ENCODE data around the gene SNTG2. TPM values are rescaled to one million over a fixed set of nuclear protein-coding genes. Genes with fewer than 3 reads are reported as not detected.

The SNTG2 gene
- total and polyA plus RNA-seq, 12 donors = 0.26 to 4.3 (median 0.72) TPM; not detected in 1

- Histone ChIP-seq H3K27me3 (no peaks in the 10 kb centered on the region), H3K4me3 (no peak overlapping the region), H3K9me3 (replicated peaks in 1 of 3) (no peaks in the 10 kb centered on the region), H3K27ac (no peak overlapping the region), H3K36me3 (replicated peaks in 1 of 2) (no peaks in the 10 kb centered on the region), H3K4me1 (replicated peaks in 1 of 2) (no peaks in the 10 kb centered on the region)
- intact Hi-C loops (cut with DNase I) = no loop called here
- WGBS, 4 donors = 72 to 86% (median 75%) methylated on average over 2 of the region's 2 CpGs
- TF ChIP-seq, protein P1, sequence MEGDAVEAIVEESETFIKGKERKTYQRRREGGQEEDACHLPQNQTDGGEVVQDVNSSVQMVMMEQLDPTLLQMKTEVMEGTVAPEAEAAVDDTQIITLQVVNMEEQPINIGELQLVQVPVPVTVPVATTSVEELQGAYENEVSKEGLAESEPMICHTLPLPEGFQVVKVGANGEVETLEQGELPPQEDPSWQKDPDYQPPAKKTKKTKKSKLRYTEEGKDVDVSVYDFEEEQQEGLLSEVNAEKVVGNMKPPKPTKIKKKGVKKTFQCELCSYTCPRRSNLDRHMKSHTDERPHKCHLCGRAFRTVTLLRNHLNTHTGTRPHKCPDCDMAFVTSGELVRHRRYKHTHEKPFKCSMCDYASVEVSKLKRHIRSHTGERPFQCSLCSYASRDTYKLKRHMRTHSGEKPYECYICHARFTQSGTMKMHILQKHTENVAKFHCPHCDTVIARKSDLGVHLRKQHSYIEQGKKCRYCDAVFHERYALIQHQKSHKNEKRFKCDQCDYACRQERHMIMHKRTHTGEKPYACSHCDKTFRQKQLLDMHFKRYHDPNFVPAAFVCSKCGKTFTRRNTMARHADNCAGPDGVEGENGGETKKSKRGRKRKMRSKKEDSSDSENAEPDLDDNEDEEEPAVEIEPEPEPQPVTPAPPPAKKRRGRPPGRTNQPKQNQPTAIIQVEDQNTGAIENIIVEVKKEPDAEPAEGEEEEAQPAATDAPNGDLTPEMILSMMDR (IDR thresholded peaks at IDR 0.05) = no peak
- no peak for TF ChIP-seq POLR2A (IDR thresholded peaks at IDR 0.05)
- no peak for DNase-seq
Measured at GRCh38 chr2:1324884-1325283, 374.2 kb downstream of the SNTG2 start.

- H3K4me1 ChIP-seq (replicated peaks in 1 of 2) = no peaks in the 10 kb centered on the region
- no peak overlapping the region for H3K27ac ChIP-seq
- no peaks in the 10 kb centered on the region for H3K36me3 ChIP-seq (replicated peaks in 1 of 2)
- TF ChIP-seq, protein P1 (IDR thresholded peaks at IDR 0.05) = no peak
- TF ChIP-seq POLR2A (IDR thresholded peaks at IDR 0.05) = no peak
- no peaks in the 10 kb centered on the region for H3K27me3 ChIP-seq
- intact Hi-C loops (cut with DNase I) = no loop called here
- no peak for DNase-seq
- WGBS, 4 donors = 73 to 85% (median 82%) methylated on average over 5 of the region's 5 CpGs
- no peaks in the 10 kb centered on the region for H3K9me3 ChIP-seq (replicated peaks in 1 of 3)
- no peak overlapping the region for H3K4me3 ChIP-seq
Measured at GRCh38 chr2:1328684-1329083, 378.0 kb downstream of the SNTG2 start.

- Histone ChIP-seq H3K27ac (no peak overlapping the region), H3K9me3 (replicated peaks in 1 of 3) (no peaks in the 10 kb centered on the region), H3K4me3 (no peak overlapping the region), H3K4me1 (replicated peaks in 1 of 2) (no peaks in the 10 kb centered on the region), H3K36me3 (replicated peaks in 1 of 2) (no peaks in the 10 kb centered on the region), H3K27me3 (no peaks in the 10 kb centered on the region)
- WGBS, 4 donors = 67 to 75% (median 71%) methylated on average over 10 of the region's 10 CpGs
- intact Hi-C loops (cut with DNase I) = no loop called here
- TF ChIP-seq, protein P1 (IDR thresholded peaks at IDR 0.05) = no peak
- no peak for TF ChIP-seq POLR2A (IDR thresholded peaks at IDR 0.05)
- DNase-seq = no peak
Measured at GRCh38 chr2:1339388-1340140, 388.9 kb downstream of the SNTG2 start.

DNA sequence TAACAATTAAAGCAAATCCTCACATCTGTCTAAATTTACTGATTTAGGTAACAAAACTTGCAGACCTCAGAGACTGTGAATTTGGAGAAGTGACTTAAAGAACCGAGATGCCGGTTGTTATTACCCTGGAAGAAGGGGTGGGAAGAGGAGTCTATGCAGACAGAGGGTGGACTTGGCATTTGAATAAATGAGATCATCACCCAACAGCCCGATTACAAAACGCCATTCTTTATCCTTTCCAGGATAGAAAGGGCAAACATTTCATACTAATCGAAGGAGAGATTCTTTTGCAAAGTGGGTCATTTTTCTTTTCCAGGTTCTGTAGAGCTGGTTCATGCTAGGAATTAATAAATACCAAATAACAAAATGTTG, 389.5 kb downstream of the SNTG2 start:
- no peaks in the 10 kb centered on the region for H3K9me3 ChIP-seq (replicated peaks in 1 of 3)
- H3K4me3 ChIP-seq = no peak overlapping the region
- DNase-seq = no peak
- intact Hi-C loops (cut with DNase I) = no loop called here
- H3K4me1 ChIP-seq (replicated peaks in 1 of 2) = no peaks in the 10 kb centered on the region
- TF ChIP-seq, protein P1 (IDR thresholded peaks at IDR 0.05) = no peak
- no peak for TF ChIP-seq POLR2A (IDR thresholded peaks at IDR 0.05)
- 38 to 53% (median 48%) methylated on average over 5 of the region's 5 CpGs for WGBS, 4 donors
- H3K27ac ChIP-seq = no peak overlapping the region
- H3K36me3 ChIP-seq (replicated peaks in 1 of 2) = no peaks in the 10 kb centered on the region
- no peaks in the 10 kb centered on the region for H3K27me3 ChIP-seq
